ENCODE measurements around the gene FAM184A. TPM values are rescaled to one million over a fixed set of nuclear protein-coding genes. Genes with fewer than 3 reads are reported as not detected.

Gene FAM184A
- total RNA-seq, 1 experiment from 2014 or later: 13.3 TPM

DNA sequence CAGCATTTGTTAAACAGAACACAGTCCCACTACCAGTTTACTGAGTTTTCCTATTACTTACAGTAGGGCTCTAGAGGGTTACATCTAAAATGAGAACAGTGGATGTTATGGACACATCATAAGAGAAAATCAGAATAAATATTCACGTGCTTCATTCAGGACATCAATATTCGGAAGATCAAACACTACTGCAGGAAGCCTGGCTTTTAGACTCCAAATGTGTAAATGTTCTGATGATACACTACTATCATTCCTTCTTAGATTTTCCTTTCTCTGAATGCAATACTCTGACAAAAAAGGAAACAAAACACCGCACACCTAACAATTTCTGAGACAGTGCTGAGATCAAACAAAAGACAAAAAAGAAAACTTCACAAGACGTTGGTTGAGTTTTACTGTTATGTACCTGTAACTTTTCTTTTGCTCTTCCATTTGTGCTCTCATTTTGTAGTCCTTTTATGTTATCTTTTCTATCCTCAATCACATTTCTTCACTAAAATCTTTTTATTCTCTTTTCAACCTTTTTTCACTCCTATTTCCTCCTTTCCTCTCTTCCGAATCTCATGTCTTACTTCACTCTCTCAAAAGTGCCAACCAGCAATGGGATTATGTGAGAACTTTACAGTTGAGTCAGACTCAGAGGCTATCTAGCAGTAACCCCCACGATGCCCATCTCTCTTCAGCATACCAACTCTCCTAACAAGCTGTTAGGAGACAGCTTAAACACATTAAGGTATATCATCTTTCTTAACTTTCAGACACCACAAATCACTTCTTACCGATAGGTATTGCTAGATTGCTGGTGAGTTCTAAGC lies 1.7 kb downstream of the FAM184A start:
- ATAC-seq: no peak
- POLR2A ChIA-PET: interaction anchor here (1.4 kb wide), 1 partner anchor 16 kb away, joined by 4 read pairs; no protein-coding TSS in a partner anchor
- peak overlapping the region; percentile 70 for H3K4me3 Mint-ChIP-seq
- DNase-seq (ENCODE audit: low spot score): no peak
- H3K36me3 Mint-ChIP-seq: peaks cover 2% of the 10 kb centered on the region; the same call in 1 of the 2 replicates
- TF ChIP-seq, protein P1, sequence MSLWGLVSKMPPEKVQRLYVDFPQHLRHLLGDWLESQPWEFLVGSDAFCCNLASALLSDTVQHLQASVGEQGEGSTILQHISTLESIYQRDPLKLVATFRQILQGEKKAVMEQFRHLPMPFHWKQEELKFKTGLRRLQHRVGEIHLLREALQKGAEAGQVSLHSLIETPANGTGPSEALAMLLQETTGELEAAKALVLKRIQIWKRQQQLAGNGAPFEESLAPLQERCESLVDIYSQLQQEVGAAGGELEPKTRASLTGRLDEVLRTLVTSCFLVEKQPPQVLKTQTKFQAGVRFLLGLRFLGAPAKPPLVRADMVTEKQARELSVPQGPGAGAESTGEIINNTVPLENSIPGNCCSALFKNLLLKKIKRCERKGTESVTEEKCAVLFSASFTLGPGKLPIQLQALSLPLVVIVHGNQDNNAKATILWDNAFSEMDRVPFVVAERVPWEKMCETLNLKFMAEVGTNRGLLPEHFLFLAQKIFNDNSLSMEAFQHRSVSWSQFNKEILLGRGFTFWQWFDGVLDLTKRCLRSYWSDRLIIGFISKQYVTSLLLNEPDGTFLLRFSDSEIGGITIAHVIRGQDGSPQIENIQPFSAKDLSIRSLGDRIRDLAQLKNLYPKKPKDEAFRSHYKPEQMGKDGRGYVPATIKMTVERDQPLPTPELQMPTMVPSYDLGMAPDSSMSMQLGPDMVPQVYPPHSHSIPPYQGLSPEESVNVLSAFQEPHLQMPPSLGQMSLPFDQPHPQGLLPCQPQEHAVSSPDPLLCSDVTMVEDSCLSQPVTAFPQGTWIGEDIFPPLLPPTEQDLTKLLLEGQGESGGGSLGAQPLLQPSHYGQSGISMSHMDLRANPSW (CRISPR knock-in tag; conservative IDR thresholded peaks at IDR 0.05; ENCODE audit: low read depth): no peak
- no peak for TF ChIP-seq JAZF1 (CRISPR knock-in tag; IDR thresholded peaks at IDR 0.05)
- TF ChIP-seq NR2C2 (CRISPR knock-in tag; IDR thresholded peaks at IDR 0.05): no peak
- TF ChIP-seq, protein P2, sequence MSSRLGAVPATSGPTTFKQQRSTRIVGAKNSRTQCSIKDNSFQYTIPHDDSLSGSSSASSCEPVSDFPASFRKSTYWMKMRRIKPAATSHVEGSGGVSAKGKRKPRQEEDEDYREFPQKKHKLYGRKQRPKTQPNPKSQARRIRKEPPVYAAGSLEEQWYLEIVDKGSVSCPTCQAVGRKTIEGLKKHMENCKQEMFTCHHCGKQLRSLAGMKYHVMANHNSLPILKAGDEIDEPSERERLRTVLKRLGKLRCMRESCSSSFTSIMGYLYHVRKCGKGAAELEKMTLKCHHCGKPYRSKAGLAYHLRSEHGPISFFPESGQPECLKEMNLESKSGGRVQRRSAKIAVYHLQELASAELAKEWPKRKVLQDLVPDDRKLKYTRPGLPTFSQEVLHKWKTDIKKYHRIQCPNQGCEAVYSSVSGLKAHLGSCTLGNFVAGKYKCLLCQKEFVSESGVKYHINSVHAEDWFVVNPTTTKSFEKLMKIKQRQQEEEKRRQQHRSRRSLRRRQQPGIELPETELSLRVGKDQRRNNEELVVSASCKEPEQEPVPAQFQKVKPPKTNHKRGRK (CRISPR knock-in tag; IDR thresholded peaks at IDR 0.05; ENCODE audit: borderline replicate concordance): no peak
- TF ChIP-seq, protein P3, sequence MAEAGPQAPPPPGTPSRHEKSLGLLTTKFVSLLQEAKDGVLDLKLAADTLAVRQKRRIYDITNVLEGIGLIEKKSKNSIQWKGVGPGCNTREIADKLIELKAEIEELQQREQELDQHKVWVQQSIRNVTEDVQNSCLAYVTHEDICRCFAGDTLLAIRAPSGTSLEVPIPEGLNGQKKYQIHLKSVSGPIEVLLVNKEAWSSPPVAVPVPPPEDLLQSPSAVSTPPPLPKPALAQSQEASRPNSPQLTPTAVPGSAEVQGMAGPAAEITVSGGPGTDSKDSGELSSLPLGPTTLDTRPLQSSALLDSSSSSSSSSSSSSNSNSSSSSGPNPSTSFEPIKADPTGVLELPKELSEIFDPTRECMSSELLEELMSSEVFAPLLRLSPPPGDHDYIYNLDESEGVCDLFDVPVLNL (CRISPR knock-in tag; IDR thresholded peaks at IDR 0.05; ENCODE audit: borderline replicate concordance, low read depth): no peak
- no peak for TF ChIP-seq IRF2 (CRISPR knock-in tag; IDR thresholded peaks at IDR 0.05; ENCODE audit: borderline replicate concordance, low read depth)
- no peak for TF ChIP-seq ESRRA (CRISPR knock-in tag; IDR thresholded peaks at IDR 0.05; ENCODE audit: borderline replicate concordance)
- TF ChIP-seq, protein P4, sequence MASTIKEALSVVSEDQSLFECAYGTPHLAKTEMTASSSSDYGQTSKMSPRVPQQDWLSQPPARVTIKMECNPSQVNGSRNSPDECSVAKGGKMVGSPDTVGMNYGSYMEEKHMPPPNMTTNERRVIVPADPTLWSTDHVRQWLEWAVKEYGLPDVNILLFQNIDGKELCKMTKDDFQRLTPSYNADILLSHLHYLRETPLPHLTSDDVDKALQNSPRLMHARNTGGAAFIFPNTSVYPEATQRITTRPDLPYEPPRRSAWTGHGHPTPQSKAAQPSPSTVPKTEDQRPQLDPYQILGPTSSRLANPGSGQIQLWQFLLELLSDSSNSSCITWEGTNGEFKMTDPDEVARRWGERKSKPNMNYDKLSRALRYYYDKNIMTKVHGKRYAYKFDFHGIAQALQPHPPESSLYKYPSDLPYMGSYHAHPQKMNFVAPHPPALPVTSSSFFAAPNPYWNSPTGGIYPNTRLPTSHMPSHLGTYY (CRISPR knock-in tag; IDR thresholded peaks at IDR 0.05): no peak
- TF ChIP-seq, protein P5, sequence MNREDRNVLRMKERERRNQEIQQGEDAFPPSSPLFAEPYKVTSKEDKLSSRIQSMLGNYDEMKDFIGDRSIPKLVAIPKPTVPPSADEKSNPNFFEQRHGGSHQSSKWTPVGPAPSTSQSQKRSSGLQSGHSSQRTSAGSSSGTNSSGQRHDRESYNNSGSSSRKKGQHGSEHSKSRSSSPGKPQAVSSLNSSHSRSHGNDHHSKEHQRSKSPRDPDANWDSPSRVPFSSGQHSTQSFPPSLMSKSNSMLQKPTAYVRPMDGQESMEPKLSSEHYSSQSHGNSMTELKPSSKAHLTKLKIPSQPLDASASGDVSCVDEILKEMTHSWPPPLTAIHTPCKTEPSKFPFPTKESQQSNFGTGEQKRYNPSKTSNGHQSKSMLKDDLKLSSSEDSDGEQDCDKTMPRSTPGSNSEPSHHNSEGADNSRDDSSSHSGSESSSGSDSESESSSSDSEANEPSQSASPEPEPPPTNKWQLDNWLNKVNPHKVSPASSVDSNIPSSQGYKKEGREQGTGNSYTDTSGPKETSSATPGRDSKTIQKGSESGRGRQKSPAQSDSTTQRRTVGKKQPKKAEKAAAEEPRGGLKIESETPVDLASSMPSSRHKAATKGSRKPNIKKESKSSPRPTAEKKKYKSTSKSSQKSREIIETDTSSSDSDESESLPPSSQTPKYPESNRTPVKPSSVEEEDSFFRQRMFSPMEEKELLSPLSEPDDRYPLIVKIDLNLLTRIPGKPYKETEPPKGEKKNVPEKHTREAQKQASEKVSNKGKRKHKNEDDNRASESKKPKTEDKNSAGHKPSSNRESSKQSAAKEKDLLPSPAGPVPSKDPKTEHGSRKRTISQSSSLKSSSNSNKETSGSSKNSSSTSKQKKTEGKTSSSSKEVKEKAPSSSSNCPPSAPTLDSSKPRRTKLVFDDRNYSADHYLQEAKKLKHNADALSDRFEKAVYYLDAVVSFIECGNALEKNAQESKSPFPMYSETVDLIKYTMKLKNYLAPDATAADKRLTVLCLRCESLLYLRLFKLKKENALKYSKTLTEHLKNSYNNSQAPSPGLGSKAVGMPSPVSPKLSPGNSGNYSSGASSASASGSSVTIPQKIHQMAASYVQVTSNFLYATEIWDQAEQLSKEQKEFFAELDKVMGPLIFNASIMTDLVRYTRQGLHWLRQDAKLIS (CRISPR knock-in tag; IDR thresholded peaks at IDR 0.05; ENCODE audit: borderline replicate concordance): no peak
- no peak for TF ChIP-seq ZNF423 (CRISPR knock-in tag; IDR thresholded peaks at IDR 0.05)
- no peak for TF ChIP-seq JUN (CRISPR knock-in tag; IDR thresholded peaks at IDR 0.05)
- TF ChIP-seq, protein P6, sequence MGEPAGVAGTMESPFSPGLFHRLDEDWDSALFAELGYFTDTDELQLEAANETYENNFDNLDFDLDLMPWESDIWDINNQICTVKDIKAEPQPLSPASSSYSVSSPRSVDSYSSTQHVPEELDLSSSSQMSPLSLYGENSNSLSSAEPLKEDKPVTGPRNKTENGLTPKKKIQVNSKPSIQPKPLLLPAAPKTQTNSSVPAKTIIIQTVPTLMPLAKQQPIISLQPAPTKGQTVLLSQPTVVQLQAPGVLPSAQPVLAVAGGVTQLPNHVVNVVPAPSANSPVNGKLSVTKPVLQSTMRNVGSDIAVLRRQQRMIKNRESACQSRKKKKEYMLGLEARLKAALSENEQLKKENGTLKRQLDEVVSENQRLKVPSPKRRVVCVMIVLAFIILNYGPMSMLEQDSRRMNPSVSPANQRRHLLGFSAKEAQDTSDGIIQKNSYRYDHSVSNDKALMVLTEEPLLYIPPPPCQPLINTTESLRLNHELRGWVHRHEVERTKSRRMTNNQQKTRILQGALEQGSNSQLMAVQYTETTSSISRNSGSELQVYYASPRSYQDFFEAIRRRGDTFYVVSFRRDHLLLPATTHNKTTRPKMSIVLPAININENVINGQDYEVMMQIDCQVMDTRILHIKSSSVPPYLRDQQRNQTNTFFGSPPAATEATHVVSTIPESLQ (CRISPR knock-in tag; IDR thresholded peaks at IDR 0.05): no peak
- TF ChIP-seq, protein P7, sequence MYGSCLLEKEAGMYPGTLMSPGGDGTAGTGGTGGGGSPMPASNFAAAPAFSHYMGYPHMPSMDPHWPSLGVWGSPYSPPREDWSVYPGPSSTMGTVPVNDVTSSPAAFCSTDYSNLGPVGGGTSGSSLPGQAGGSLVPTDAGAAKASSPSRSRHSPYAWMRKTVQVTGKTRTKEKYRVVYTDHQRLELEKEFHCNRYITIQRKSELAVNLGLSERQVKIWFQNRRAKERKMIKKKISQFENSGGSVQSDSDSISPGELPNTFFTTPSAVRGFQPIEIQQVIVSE (CRISPR knock-in tag; IDR thresholded peaks at IDR 0.05; ENCODE audit: borderline replicate concordance): no peak
- TF ChIP-seq, protein P8, sequence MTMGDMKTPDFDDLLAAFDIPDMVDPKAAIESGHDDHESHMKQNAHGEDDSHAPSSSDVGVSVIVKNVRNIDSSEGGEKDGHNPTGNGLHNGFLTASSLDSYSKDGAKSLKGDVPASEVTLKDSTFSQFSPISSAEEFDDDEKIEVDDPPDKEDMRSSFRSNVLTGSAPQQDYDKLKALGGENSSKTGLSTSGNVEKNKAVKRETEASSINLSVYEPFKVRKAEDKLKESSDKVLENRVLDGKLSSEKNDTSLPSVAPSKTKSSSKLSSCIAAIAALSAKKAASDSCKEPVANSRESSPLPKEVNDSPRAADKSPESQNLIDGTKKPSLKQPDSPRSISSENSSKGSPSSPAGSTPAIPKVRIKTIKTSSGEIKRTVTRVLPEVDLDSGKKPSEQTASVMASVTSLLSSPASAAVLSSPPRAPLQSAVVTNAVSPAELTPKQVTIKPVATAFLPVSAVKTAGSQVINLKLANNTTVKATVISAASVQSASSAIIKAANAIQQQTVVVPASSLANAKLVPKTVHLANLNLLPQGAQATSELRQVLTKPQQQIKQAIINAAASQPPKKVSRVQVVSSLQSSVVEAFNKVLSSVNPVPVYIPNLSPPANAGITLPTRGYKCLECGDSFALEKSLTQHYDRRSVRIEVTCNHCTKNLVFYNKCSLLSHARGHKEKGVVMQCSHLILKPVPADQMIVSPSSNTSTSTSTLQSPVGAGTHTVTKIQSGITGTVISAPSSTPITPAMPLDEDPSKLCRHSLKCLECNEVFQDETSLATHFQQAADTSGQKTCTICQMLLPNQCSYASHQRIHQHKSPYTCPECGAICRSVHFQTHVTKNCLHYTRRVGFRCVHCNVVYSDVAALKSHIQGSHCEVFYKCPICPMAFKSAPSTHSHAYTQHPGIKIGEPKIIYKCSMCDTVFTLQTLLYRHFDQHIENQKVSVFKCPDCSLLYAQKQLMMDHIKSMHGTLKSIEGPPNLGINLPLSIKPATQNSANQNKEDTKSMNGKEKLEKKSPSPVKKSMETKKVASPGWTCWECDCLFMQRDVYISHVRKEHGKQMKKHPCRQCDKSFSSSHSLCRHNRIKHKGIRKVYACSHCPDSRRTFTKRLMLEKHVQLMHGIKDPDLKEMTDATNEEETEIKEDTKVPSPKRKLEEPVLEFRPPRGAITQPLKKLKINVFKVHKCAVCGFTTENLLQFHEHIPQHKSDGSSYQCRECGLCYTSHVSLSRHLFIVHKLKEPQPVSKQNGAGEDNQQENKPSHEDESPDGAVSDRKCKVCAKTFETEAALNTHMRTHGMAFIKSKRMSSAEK (CRISPR knock-in tag; IDR thresholded peaks at IDR 0.05; ENCODE audit: borderline replicate concordance): no peak
- peaks cover 39% of the 10 kb centered on the region for H3K27me3 Mint-ChIP-seq (ENCODE audit: low read depth)
- H3K4me1 Mint-ChIP-seq: peaks cover 35% of the 10 kb centered on the region
- H3K27ac Mint-ChIP-seq: no peak overlapping the region
- peaks cover 12% of the 10 kb centered on the region for H3K9me3 Mint-ChIP-seq
- CTCF ChIA-PET: interaction anchor here (1.5 to 2.2 kb wide), 2 partner anchors 33 to 52 kb away, joined by 4 to 18 read pairs; no protein-coding TSS in a partner anchor

Data from WTC11 (cell line).